ENCODE data around the gene BAMBI. TPM values are rescaled to one million over a fixed set of nuclear protein-coding genes. Genes with fewer than 3 reads are reported as not detected.

BAMBI gene
- total RNA-seq, 1 donor from 2014 or later: 16.0 TPM

DNA sequence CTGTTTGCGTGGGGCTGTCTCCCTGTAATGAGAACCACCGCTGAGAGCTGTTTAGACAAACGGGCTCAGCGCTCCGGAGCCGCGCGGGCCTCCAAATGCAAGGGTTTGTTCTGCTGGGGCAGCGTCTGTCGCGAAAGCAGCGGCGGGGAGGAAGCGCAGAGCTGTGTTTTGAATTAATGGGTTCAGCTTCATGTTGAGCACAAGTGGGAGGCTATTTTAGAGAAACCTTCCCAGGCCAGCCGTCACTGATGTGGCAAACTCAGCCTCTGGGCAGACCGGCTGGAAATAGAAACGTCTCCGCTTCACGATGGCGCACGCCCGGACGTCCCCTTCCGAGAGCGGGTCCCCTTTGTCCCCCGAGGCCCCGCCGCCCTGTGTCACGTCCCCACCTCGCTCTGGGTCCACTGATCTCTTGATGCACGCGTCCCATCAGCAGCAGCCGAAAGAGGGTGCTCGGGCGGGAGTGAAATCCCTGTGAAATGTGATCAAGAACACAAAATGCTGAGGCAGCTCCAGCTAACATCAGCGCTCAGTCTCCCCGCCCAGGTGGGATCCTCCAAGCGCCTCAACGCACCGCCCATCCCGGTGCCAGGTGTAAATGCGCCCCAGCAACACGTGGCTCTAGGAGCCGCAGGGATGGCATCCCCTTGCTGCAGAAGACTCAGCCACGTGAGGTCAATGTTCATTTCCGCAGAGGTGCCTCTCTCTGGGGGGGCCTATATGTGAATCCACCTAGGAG, 44.9 kb downstream of the BAMBI start:
- no peak for TF ChIP-seq CTCF (conservative IDR thresholded peaks at IDR 0.05; ENCODE audit: low read depth, low read length)
- DNase-seq (ENCODE audit: low read depth): no peak
- peak overlapping the region; percentile 58 for H3K4me3 ChIP-seq (ENCODE audit: low read depth, low read length)

DNA sequence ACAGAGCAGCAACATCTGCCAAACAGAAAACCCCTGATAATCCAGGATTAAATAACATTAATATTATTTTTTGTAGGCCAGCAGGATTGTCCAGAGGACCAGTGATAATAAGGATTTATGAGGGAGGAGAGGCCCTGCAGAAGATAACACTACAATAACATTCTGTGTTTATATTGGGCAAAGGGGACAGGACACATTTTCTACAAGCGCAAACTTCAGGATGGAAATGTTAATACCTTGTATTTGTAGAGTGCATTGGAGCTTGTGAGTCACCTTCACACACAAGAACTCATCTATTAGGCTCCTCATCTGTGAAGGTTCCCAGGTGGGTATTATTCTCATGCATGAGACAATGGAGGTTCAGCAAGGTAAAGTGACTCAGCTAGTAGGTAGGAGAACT, 51.0 kb downstream of the BAMBI start:
- H3K4me3 ChIP-seq (ENCODE audit: low read depth, low read length): no peak overlapping the region
- no peak for DNase-seq (ENCODE audit: low read depth)
- no peak for TF ChIP-seq CTCF (conservative IDR thresholded peaks at IDR 0.05; ENCODE audit: low read depth, low read length)

DNA sequence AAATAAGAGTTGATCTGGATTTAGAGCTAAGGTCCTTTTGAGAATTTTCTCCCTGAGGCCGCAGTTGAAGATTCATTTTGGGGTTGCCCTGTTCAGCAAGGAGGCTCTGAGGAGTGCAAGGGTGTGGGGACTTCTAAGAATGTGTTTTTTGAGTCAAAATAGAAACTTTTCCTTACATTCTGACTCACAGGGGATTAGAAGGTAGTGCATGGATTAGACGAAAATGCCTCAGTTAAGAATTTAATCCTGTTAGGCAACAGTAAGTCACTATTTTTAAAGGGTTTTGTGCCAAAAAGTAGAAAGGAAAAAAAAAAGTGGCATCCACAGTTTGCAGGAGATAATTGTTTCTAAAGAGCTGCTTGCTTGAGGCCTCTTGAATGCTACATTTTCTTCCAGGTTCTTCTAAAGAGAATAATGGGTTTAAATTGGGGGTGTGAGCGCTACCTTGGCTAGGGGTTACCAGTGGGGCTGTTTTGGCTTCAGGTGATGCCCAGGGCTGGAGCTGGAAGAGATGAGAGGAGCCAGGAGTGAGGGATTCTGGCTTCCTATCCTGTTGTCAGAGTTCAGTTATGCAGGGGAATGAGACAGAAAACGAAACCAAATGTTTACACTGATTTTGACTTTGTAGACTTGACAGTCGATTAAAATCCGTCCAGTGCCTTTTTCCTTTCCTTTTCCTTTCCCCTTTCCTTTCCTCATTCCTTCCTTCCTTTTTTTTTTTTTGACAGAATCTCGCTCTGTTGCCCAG, 52.9 kb downstream of the BAMBI start:
- no peak for TF ChIP-seq CTCF (conservative IDR thresholded peaks at IDR 0.05; ENCODE audit: low read depth, low read length)
- no peak overlapping the region for H3K4me3 ChIP-seq (ENCODE audit: low read depth, low read length)
- no peak for DNase-seq (ENCODE audit: low read depth)

DNA sequence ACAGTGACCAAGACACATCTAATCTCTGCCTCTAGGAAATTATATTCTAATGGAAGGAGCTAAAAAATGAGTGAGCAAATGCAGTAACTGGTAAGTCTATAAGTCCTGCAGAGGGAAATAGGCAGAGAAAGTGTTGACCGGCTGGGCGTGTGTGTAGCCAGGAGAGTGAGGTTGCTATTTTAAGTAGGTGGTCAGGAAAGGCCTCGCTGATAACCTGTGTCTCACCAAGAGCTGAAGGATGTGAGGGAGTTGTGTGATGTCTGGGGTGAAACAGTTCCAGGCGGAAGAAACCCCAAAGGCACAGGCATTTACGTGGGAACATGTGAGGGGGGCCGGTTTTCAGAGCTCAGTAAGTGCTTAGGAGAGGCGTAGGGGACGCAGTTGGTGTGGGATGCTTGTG, 54.8 kb downstream of the BAMBI start:
- H3K4me3 ChIP-seq (ENCODE audit: low read depth, low read length): no peak overlapping the region
- no peak for TF ChIP-seq CTCF (conservative IDR thresholded peaks at IDR 0.05; ENCODE audit: low read depth, low read length)

More for the DNA sequence above, 54.8 kb downstream of the BAMBI start:
- no peak for DNase-seq (ENCODE audit: low read depth)

Other genes starting within 250 kb of the BAMBI start
- gene WAC, start 144.4 kb upstream of the BAMBI start, total RNA-seq: 53.7 and 54.8 TPM in 2 replicates